GM19238 (cell line): Measurements from ENCODE around the gene MTHFD2.
"Not testable (repeated sequence)": the region's sequence is repeated elsewhere in the genome, so short reads cannot be mapped to it uniquely, and the experiment has no call there.

Source experiments
- DNase-seq: peaks from one replicate; pipeline ENCODE4 v3.0.0; 2011; ENCODE audit warnings: low spot score; ENCODE audit not compliant: insufficient read length

MTHFD2 gene

GRCh38 chr2:74197049-74197448, 1.4 kb upstream of the MTHFD2 start:
- DNase-seq = no peak

GRCh38 chr2:74198023-74198460, 373 bp upstream of the MTHFD2 start:
- DNase-seq = no peak

DNA sequence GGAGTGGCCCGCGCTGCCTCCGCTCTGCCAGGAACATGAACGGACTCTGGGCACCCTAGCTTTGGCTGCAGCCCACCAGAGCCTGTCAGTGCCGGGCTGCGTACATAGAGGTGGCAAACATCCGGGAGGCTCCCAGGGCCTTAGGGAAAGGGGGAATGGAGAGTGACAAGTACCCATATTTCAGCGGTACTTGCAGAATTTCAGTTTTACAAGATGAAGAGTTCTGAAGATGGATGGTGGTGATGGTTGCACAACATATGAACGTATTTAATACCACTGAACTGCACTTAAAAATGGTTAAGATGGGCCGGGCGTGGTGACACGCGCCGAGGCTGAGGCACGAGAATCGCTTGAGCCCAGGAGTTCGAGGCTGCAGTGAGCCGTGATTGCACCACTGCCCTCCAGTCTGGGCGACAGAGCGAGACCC, 873 bp downstream of the MTHFD2 start:
- no peak for DNase-seq

- DNase-seq = no peak
Measured at GRCh38 chr2:74199871-74200305, 1.5 kb downstream of the MTHFD2 start.

DNA sequence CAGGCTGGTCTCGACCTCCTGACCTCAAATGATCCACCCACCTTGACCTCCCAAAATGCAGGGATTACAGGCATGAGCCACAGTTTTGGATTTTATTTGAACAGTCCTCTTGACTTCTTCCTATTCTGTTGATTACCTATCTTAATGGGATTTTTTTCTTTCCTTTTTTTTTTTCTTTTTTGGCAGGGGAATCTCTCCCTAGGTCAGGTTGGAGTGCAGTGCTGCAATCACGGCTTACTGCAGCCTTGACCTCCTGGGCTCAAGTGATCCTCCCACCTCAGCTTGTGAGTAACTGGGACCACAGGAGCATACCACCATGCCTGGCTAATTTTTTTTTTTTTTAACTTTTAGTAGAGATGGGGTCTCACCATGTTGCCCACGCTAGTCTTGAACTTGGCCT, 2.8 kb downstream of the MTHFD2 start:
- no peak for DNase-seq

DNA sequence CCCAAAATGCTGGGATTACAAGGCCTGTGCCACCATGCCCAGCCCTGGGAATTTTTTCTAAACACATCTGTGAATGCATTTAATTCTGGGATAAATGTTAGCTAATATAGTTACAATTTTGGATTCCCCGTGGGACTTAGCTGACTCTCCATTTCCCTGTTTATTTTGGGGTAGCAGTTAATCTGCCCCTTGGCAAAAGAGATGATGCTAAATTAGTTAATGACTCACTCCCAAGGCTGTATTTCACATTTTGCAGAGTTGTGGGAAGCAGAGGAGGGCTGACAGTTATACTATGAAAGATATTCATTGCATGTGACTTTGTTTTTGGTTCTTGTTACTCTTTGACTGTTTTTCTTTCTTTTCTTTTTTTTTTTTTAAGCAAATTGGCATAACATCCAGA, 3.2 kb downstream of the MTHFD2 start:
- no peak for DNase-seq

DNA sequence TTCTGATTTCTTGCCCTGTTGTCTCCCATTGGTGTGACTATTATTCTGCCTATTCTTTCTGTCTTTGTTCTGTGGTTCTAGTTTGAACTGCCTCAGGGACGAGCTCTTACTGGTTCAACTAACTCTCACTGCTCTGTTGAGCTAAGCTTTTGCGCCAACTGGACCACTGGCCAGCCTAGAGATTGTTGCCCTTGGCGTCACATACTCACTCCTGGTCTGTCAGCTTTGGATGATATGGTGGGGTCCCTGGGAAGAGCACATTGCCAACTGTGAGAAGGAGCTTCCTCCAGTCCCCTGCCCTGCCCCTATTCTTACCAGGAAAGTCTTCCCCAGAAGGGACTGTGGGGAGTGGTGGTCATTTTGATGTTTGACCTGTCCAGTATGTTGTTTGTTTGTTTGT, 6.0 kb downstream of the MTHFD2 start:
- DNase-seq = no peak

DNA sequence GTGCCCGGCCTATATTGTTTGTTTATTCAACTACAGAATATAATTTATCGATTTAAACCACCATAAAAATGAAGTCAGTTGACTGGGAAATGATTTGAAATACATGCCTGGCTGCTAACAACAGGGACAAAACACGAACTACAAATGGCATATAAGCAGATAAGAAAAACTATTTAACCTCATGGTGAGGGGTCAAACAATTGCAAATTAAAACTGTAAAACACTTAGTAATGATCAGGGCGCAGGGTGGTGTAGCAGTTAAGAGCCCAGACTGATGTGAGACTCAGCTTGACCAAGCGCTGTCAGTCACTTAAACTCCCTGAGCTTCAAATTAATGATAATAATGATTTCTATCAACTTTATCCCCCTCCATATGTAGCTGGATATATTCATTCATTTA, 6.7 kb downstream of the MTHFD2 start:
- no peak for DNase-seq

DNA sequence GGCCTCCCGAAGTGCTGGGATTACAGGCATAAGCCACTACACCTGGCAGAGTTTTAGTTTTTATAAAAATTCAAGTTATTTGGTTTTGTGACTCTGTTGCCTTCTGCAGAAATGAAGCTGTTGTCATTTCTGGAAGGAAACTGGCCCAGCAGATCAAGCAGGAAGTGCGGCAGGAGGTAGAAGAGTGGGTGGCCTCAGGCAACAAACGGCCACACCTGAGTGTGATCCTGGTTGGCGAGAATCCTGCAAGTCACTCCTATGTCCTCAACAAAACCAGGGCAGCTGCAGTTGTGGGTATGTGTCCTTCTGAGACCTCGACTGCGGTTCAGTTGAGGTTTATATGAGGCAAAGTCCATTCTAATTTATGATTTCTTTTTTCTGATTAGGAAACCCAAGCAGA, 7.2 kb downstream of the MTHFD2 start:
- no peak for DNase-seq

DNA sequence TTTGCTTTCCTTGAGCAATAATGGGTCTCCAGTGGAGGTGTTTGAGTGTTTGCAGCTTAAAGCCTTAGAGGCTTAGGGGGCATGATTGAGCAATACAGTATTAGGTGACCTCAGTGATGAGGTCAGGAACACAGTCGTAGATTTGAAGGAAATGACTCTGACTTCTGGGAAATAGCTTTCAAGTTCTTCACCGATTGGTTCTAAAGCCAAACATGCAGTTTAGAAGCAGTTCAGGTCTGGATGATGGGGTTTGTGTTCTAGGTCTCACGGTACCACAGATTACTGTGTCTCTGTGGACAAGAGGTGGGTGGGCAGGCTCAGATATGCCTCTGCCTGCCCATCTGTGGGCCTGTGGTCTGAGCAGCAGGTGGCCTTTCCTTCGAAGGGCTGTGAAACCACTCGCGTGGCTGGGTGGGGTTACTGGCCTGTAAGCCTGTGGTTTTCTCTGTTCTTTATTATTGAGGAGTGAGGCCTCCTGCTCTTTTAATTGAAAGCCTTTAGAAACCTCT, 7.8 kb downstream of the MTHFD2 start:
- DNase-seq = peak; percentile 24

- DNase-seq = no peak
Measured at GRCh38 chr2:74212702-74213410, 14.4 kb downstream of the MTHFD2 start.

DNA sequence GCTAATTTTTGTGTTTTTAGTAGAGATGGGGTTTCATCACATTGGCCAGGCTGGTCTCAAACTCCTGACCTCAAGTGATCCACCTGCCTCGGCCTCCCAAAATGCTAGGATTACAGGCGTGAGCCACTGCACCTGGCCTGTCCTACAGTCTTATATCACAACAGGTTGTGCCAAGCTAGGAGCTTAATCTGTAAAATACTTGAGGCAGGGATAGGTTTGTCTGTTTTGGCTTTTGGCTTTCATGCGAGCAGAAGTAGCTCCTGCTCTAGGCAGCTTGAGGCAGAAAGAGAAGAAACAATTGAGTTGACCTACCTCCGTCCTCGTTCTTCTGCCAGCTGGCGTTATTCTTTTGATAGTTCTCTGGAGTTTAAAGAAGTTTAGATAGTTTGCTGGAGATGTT, 17.4 kb downstream of the MTHFD2 start:
- not testable (repeated sequence) for DNase-seq

DNA sequence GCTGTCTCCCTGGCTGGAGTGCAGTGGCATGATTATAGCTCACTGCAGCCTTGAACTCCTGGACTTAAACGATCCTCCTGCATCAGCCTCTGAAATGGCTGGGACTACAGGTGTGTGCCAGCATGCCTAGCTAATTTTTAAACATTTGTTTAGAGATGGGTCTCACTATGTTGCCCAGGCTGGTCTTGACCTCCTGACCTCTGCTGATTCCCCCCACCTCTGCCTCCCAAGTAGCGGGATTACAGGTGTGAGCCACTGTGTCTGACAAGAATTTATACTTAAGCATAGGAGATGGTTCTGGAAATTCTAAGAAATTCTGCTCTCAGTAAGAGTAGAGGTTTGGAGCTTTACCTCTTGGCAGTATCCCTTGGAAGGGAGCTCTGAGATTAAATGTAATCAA, 18.2 kb downstream of the MTHFD2 start:
- no peak for DNase-seq

DNA sequence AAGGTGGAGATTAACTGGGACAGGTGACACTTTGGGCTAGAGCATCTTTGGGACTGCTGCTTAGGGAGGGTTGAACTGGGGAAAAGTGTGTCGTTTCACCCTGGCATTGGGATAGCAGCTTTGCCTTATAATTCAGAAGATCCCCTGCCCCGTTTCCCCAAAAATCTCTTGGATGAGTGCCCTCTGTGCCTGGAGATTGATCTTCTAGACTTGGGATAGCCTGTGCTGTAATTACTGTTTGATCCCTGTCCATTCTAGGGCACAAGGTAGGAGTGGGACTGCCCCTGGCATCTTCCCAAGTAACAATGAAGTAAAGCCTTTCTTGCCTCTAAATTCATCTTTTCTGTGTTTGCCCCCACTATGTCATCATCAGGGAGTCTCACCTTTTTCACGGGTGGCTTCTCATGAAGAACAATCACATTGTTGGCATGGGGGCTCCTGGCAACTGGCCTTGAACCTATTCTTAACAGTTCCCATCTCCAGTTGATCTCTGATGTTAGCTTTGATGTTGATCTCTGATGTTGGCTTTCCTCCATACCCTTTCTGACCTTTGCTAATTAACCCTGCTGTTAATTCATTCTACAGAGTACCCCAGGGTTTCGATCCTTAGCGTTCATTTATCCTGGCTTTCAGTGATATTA, 21.6 kb downstream of the MTHFD2 start:
- DNase-seq = no peak

DNA sequence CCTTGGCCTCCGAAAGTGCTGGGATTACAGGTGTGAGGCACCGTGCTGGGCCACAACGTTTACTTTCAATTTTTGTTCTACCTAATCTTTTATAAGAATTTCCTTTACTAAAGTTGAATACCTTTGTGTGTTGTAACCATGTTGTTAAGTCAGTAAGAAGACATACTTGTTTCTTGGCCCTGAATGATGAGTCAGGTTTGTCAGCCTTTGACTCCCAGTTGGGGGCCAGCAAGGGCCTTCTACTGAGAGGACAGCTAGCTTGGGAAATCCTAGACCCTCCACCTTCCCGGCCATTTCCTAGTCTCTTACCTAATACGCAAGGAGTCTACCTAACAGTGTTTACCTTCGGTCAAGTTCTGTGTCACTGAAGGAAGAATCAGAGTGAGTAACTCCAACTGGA, 22.7 kb downstream of the MTHFD2 start:
- DNase-seq = no peak

- no peak for DNase-seq
Measured at GRCh38 chr2:74221604-74222299, 23.3 kb downstream of the MTHFD2 start.

DNA sequence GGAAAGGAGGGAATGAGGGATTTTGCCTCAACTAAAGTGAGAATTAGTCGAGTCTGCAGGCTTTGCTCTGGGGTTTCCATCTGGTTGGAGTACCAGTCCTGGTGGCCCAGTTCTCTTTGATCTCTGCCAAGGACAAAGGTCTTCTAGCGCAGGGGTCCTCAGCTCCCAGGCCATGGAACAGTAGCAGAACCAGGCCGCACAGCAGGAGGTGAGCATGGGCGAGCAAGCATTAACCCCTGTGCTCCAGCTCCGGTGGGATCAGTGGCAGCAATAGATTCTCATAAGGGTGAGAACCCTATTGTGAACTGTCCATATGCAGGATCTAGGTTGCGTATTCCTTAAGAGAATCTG, 23.9 kb downstream of the MTHFD2 start:
- DNase-seq = no peak

DNA sequence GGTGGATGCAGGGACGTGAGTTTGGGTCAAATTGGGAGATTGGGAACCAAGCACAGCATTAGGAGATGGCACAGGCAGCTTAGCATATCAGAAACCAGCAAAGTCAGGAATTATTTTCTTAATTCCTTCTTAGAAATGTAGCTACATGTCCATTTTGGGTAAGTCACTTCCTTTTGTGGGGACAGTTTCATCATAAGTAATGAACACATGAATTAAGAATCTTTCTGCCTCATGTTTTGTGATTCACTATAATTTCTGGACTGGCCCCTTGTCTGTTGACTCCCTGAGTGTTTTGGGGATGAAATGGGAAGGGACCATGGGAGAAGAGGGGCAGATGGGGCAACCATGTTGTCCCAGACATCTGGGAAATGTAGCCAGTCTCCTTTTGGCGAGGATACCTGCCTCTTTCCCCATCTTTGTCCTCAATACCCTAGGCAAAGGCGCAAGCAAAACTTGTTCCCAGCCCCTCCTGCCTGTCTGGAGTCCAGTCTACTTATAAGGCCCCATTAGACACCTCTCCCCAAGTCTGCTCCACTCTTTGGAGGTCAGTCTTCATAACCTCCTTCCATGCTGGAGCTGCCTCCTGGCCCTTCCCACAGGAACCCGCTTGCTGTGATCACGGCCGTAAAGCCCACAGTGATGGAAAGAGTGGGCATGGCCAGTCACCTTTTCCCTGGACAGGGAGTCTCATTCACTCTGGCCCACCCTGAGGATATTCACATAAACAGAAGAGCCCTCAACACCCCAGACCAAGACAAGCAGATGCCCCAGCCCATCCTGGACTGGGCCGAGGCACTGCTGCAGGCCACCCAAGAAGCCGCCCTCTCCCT, 25.7 kb downstream of the MTHFD2 start:
- no peak for DNase-seq

GRCh38 chr2:74225698-74226459, 27.5 kb downstream of the MTHFD2 start:
- DNase-seq = no peak

DNA sequence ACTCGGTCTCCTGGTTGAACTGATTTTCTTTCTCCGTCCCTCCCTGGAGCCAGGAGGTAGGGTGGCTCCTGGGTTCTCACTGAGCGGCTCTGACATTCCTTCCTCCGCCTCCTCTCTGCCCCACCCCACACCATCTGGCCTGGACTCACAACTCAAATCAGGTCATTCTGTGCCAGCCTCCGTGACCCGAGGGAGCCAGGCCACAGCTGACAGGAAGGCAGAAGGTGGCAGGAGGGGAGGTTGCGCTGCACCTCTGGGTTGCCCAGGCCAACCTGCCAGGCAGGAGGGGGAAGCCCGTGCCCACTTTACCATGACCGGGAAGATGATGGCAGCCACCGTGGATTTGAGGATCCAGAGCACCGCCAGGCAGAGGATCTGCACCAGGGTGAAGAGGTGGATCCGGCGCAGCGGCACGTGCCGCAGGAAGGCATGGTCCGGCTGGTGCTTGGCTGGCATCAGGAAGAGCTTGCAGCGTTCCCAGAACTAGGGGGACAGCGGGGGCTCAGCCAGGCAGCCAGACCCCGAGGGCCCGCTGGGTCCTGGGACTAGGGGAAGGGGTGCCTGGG, 28.3 kb downstream of the MTHFD2 start:
- no peak for DNase-seq
